ENCODE results near the gene MRGPRD. TPM values are rescaled to one million over a fixed set of nuclear protein-coding genes. Genes with fewer than 3 reads are reported as not detected.

Gene MRGPRD
- total RNA-seq, 1 experiment from 2014 or later: not detected

DNA sequence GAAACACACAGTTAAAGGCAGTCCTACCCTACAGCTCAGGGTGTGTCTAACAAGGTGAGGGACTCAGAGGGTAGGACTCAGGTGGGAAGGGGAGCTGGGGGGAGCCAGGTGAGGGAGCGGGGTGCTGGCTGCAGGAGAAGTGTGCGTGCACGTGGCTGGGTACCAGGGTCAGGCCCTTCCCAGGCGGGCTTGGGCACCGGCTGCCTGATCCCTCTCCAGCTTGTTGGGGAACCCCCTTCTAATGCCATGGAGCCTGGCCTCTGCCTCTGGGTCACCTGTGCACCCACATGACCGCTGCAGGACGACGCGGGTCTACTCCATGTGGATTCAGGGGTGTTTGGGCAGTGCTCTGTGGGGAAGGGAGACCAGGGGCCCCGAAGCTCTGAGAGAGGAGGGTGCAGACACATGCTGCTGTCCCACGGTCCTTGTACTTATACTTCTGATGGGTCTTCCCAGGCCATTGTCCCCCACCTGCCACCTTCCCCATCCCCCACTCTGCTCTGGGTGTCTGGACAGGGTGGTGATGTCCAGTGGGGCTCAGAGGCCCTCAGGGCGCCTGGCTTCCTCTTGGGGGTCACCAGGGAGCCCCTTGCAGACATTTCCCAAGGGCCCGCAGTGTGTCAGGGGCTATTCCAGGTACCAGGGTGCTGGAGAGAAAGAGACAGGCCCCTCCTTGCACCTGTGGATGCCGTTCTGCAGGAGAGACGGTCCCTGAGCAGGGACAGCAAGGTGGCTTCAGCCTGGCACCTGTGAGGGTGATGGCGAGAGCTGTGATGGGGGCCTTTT lies 10.4 kb upstream of the MRGPRD start:
- Histone ChIP-seq H3K4me3 (replicated peaks in 1 of 2; ENCODE audit: low read depth in 1 of 2, low read length in 2 of 2) (no peak overlapping the region), H3K4me1 (ENCODE audit: control insufficient read depth in 1 of 2, insufficient read depth in 2 of 2, low read length in 2 of 2) (no peaks in the 10 kb centered on the region), H3K27me3 (ENCODE audit: insufficient read depth, low read length) (no peaks in the 10 kb centered on the region), H2AFZ (ENCODE audit: low read depth, low read length, poor library complexity, severe bottlenecking) (no peak overlapping the region), H3K9me2 (ENCODE audit: insufficient read depth) (no peaks in the 10 kb centered on the region), H3K9me3 (ENCODE audit: control insufficient read depth in 1 of 2, insufficient read depth in 1 of 2, low read depth in 1 of 2, low read length in 2 of 2) (no peaks in the 10 kb centered on the region; a peak in 2 of 4 replicates), H3K27ac (ENCODE audit: low read depth, low read length) (no peak overlapping the region), H3K4me2 (ENCODE audit: low read length) (no peak overlapping the region), H3K36me3 (ENCODE audit: control insufficient read depth in 1 of 2, insufficient read depth in 2 of 2, low read length in 2 of 2) (no peaks in the 10 kb centered on the region), H3K9ac (ENCODE audit: low read length) (no peak overlapping the region), H3K79me2 (ENCODE audit: insufficient read depth, low read length) (no peaks in the 10 kb centered on the region), H4K20me1 (ENCODE audit: insufficient read depth) (no peaks in the 10 kb centered on the region)
- no peak for ATAC-seq
- no TSS peak for BruUV-seq (replicated peaks)
- no peak for DNase-seq (ENCODE audit: low read depth, low spot score)
- intact Hi-C loops (cut with micrococcal nuclease): no loop called here
- RAD21 ChIA-PET (ENCODE audit: low non-redundant PET in 1 of 2, low total read pairs in 2 of 2, uncharacterized antibody in 2 of 2, unreplicated experiment in 2 of 2): no interaction called here
- CTCF ChIA-PET: no interaction called here
- no peak for TF ChIP-seq CEBPB (IDR thresholded peaks at IDR 0.05; ENCODE audit: low read depth)
- TF ChIP-seq, protein P1, sequence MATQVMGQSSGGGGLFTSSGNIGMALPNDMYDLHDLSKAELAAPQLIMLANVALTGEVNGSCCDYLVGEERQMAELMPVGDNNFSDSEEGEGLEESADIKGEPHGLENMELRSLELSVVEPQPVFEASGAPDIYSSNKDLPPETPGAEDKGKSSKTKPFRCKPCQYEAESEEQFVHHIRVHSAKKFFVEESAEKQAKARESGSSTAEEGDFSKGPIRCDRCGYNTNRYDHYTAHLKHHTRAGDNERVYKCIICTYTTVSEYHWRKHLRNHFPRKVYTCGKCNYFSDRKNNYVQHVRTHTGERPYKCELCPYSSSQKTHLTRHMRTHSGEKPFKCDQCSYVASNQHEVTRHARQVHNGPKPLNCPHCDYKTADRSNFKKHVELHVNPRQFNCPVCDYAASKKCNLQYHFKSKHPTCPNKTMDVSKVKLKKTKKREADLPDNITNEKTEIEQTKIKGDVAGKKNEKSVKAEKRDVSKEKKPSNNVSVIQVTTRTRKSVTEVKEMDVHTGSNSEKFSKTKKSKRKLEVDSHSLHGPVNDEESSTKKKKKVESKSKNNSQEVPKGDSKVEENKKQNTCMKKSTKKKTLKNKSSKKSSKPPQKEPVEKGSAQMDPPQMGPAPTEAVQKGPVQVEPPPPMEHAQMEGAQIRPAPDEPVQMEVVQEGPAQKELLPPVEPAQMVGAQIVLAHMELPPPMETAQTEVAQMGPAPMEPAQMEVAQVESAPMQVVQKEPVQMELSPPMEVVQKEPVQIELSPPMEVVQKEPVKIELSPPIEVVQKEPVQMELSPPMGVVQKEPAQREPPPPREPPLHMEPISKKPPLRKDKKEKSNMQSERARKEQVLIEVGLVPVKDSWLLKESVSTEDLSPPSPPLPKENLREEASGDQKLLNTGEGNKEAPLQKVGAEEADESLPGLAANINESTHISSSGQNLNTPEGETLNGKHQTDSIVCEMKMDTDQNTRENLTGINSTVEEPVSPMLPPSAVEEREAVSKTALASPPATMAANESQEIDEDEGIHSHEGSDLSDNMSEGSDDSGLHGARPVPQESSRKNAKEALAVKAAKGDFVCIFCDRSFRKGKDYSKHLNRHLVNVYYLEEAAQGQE (IDR thresholded peaks at IDR 0.05; ENCODE audit: low read depth): no peak
- no peak for TF ChIP-seq SIN3A (IDR thresholded peaks at IDR 0.05; ENCODE audit: low read depth)
- no peak for TF ChIP-seq SRF (IDR thresholded peaks at IDR 0.05; ENCODE audit: low read depth)
- TF ChIP-seq FOSL1 (IDR thresholded peaks at IDR 0.05; ENCODE audit: low read depth): no peak
- no peak for TF ChIP-seq POLR2AphosphoS5 (IDR thresholded peaks at IDR 0.05; ENCODE audit: low read depth, low read length)
- TF ChIP-seq ELF1 (IDR thresholded peaks at IDR 0.05; ENCODE audit: borderline replicate concordance, low read depth): no peak
- TF ChIP-seq RAD21 (IDR thresholded peaks at IDR 0.05; ENCODE audit: low read depth): no peak
- POLR2A ChIA-PET: no interaction called here

Data from HCT116 (cell line).